ENCODE measurements around the gene LHFPL3. TPM values are rescaled to one million over a fixed set of nuclear protein-coding genes. Genes with fewer than 3 reads are reported as not detected.

The LHFPL3 gene
- polyA plus RNA-seq, 1 experiment: not detected

GRCh38 chr7:104773796-104774195, 445.4 kb downstream of the LHFPL3 start:
- no peaks in the 10 kb centered on the region for H3K27me3 ChIP-seq (ENCODE audit: control insufficient read depth, insufficient read depth, low read length)
- DNase-seq (ENCODE audit: low read depth): no peak
- ChIA-PET CTCF (interaction anchor here (0.6 kb wide), 1 partner anchor 19 kb away, joined by 3 read pairs; no protein-coding TSS in a partner anchor), POLR2A (no interaction called here)
- H3K4me3 ChIP-seq (ENCODE audit: low read depth, low read length): no peak overlapping the region
- TF ChIP-seq CTCF (IDR thresholded peaks at IDR 0.05; ENCODE audit: insufficient read depth, low read depth, low read length): no peak
- no peaks in the 10 kb centered on the region for H3K36me3 ChIP-seq (ENCODE audit: control insufficient read depth, insufficient read depth, low read length)

DNA sequence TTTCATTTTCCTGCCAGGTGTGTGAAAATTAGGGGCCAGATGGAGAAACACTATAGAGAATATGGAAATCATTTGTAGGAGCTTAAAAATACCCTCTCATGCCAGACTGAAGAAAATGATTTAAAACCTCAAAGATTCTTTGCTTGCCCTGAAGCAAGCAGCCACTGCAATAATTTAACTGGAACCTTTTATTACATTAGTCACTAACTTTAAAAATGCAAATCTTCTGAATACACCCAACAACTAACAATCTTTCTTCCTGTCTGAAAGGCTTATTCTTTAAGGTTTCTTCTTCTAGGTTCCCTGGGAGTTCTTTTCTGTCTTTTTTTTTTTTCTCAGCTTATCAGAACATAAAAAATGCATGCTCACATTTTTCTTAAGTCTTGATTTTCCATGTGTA, 447.1 kb downstream of the LHFPL3 start:
- Histone ChIP-seq H3K36me3 (ENCODE audit: control insufficient read depth, insufficient read depth, low read length) (no peaks in the 10 kb centered on the region), H3K4me3 (ENCODE audit: low read depth, low read length) (no peak overlapping the region), H3K27me3 (ENCODE audit: control insufficient read depth, insufficient read depth, low read length) (no peaks in the 10 kb centered on the region)
- DNase-seq (ENCODE audit: low read depth): no peak
- no peak for TF ChIP-seq CTCF (IDR thresholded peaks at IDR 0.05; ENCODE audit: insufficient read depth, low read depth, low read length)
- ChIA-PET CTCF (no interaction called here), POLR2A (no interaction called here)

DNA sequence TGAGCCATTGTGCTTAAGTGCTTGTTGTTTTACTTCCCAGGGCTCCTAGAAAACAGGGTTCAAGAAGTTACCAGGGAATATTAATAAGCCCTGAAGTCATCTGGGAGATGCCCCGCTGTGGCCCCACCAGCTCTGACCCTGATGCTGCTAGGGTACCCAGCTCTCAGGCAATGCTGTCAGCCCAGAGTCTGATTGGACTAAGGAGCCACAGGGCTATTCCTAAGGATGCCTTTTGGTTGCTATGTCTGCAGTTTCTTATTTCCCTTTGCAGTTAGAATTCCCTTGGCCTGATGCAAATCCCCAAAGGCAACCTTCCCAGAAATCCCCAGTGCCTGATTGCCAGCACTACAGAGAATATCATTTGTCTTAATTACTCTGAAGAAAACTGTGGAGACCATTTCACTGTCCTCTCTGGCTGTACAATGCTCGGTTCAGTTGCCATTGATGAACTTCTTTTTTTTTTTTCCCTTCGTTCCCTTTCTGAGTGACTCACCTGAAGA, 448.9 kb downstream of the LHFPL3 start:
- ChIA-PET POLR2A (no interaction called here), CTCF (no interaction called here)
- H3K36me3 ChIP-seq (ENCODE audit: control insufficient read depth, insufficient read depth, low read length): no peaks in the 10 kb centered on the region

GRCh38 chr7:104779888-104780287, 451.5 kb downstream of the LHFPL3 start:
- Histone ChIP-seq H3K4me3 (ENCODE audit: low read depth, low read length) (no peak overlapping the region), H3K36me3 (ENCODE audit: control insufficient read depth, insufficient read depth, low read length) (no peaks in the 10 kb centered on the region), H3K27me3 (ENCODE audit: control insufficient read depth, insufficient read depth, low read length) (no peaks in the 10 kb centered on the region)
- no peak for DNase-seq (ENCODE audit: low read depth)
- CTCF ChIA-PET: no interaction called here
- no peak for TF ChIP-seq CTCF (IDR thresholded peaks at IDR 0.05; ENCODE audit: insufficient read depth, low read depth, low read length)
- POLR2A ChIA-PET: no interaction called here

More for the DNA sequence above, 448.9 kb downstream of the LHFPL3 start:
- DNase-seq (ENCODE audit: low read depth): no peak
- Histone ChIP-seq H3K27me3 (ENCODE audit: control insufficient read depth, insufficient read depth, low read length) (no peaks in the 10 kb centered on the region), H3K4me3 (ENCODE audit: low read depth, low read length) (no peak overlapping the region)
- no peak for TF ChIP-seq CTCF (IDR thresholded peaks at IDR 0.05; ENCODE audit: insufficient read depth, low read depth, low read length)

DNA sequence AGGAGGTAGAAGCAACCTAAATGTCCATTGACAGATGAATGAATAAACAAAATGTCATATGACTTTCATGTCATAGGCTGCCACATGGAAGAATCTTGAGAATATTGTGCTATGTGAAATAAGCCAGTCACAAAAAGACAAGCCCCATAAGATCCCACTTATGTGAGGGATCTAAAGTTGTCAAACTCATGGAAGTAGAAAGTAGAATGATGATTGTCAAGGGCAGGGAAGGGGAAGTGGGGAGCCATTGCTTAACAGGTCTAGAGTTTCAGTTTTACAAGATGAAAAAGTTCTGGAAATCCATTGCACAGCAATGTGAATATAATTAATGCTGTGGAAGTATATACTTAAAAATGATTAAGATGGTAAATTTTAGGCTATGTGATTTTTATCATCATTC, 456.3 kb downstream of the LHFPL3 start:
- DNase-seq (ENCODE audit: low read depth): no peak
- ChIA-PET POLR2A (no interaction called here), CTCF (no interaction called here)
- no peaks in the 10 kb centered on the region for H3K36me3 ChIP-seq (ENCODE audit: control insufficient read depth, insufficient read depth, low read length)
- no peaks in the 10 kb centered on the region for H3K27me3 ChIP-seq (ENCODE audit: control insufficient read depth, insufficient read depth, low read length)
- H3K4me3 ChIP-seq (ENCODE audit: low read depth, low read length): no peak overlapping the region
- TF ChIP-seq CTCF (IDR thresholded peaks at IDR 0.05; ENCODE audit: insufficient read depth, low read depth, low read length): no peak
